Activated T-cell treated with anti-CD3 and anti-CD28 coated beads, Interleukin-2, amount 50 U/mL, for 4 hours (primary cell): ENCODE data around the gene UPK3A. TPM values are rescaled to one million over a fixed set of nuclear protein-coding genes. Genes with fewer than 3 reads are reported as not detected.
"Not testable (repeated sequence)": the region's sequence is repeated elsewhere in the genome, so short reads cannot be mapped to it uniquely, and the experiment has no call there.

Experiments used
- ATAC-seq, 2 donors: fragments of 200-7000 bp; cut with Tn5 transposase; one replicate each; pipeline ENCODE4 v1.10.0; 2021
- DNase-seq: peaks from one replicate; pipeline ENCODE4 v3.0.0-alpha.2; 2020
- H3K27me3 Mint-ChIP-seq: one replicate; pipeline ENCODE4 v1.8.0; 2021; ENCODE audit warnings: low read depth, mixed read lengths
- H3K36me3 Mint-ChIP-seq: one replicate; pipeline ENCODE4 v1.8.0; 2022; ENCODE audit warnings: mixed read lengths; ENCODE audit not compliant: insufficient read depth
- H3K4me1 Mint-ChIP-seq: one replicate; pipeline ENCODE4 v1.8.0; 2021; ENCODE audit warnings: low read depth, mixed read lengths
- H3K4me3 Mint-ChIP-seq: one replicate; pipeline ENCODE4 v1.8.0; 2021; ENCODE audit warnings: mild to moderate bottlenecking, moderate library complexity, mixed read lengths
- H3K9me3 Mint-ChIP-seq: one replicate; pipeline ENCODE4 v1.8.0; 2021; ENCODE audit warnings: mixed read lengths
- total RNA-seq, 3 donors: library from RNA; stranded (reverse); gene quantifications; one replicate each; pipeline ENCODE4 v1.2.1, GENCODE V29; 2021

Gene UPK3A
- total RNA-seq, 3 donors from 2014 or later, result not detected

GRCh38 chr22:45285263-45286058 is 712 bp downstream of the UPK3A start:
- peaks cover 5% of the 10 kb centered on the region for H3K4me1 Mint-ChIP-seq
- H3K36me3 Mint-ChIP-seq, result no peaks in the 10 kb centered on the region
- H3K4me3 Mint-ChIP-seq, result no peak overlapping the region
- H3K27me3 Mint-ChIP-seq, result peaks cover 19% of the 10 kb centered on the region
- DNase-seq, result no peak
- H3K9me3 Mint-ChIP-seq, result no peaks in the 10 kb centered on the region
- ATAC-seq, result no peak

DNA sequence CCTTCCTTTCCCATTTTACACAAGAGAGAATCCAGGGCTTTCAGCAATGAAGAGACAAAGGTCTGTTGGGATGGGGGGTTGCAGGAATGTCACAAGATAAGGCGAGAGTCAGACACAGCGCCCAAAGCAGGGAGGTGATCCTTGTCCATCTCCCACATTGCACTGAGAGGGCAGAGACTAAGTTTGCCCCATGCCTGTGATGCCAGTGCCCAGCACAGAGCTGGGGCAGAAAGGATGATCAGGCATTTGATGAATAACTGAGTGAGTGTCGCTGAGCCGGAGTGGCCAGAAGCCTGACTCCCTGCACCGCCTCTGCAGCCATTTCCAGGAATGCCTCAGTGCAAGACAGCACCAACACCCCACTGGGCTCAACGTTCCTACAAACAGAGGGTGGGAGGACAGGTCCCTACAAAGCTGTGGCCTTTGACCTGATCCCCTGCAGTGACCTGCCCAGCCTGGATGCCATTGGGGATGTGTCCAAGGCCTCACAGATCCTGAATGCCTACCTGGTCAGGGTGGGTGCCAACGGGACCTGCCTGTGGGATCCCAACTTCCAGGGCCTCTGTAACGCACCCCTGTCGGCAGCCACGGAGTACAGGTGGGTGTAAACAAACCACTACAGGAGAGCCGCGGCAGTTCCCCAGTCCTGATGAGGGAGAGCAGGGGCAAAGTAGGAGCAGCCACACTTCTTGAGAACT is 2.3 kb downstream of the UPK3A start:
- DNase-seq (no peak), ATAC-seq (no peak)
- H3K27me3 Mint-ChIP-seq, result peaks cover 15% of the 10 kb centered on the region
- H3K4me3 Mint-ChIP-seq, result no peak overlapping the region
- H3K9me3 Mint-ChIP-seq, result no peaks in the 10 kb centered on the region
- H3K4me1 Mint-ChIP-seq, result peaks cover 5% of the 10 kb centered on the region
- no peaks in the 10 kb centered on the region for H3K36me3 Mint-ChIP-seq

DNA sequence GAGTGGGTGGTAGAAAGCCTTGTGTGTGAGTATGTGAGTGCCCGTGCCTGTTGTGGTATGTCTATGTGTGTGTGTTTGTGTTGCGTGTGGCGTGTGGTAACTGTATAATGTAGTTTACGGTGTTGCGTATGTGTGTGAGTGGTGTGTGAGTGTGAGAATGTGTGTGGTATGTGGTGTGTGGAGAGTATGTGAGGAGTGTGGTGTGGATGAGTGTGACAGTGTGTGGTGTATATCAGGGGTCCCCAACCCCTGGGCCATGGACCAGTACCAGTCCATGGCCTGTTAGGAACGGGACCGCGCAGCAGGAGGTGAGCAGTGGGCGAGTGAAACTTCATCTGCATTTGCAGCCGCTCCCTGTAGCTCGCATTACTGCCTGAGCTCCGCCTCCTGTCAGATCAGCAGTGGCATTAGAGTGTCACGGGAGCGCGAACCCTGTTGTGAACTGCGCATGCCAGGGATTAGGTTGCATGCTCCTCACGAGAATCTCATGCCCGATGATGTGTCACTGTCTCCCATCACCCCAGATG is 5.7 kb downstream of the UPK3A start:
- Mint-ChIP-seq H3K9me3 (no peaks in the 10 kb centered on the region), H3K27me3 (peaks cover 5% of the 10 kb centered on the region), H3K36me3 (no peaks in the 10 kb centered on the region), H3K4me1 (peaks cover 5% of the 10 kb centered on the region), H3K4me3 (no peak overlapping the region)
- DNase-seq (no peak), ATAC-seq (peak in 1 of 2 donors; percentile 10)

- no peak for DNase-seq
- Mint-ChIP-seq H3K9me3 (no peaks in the 10 kb centered on the region), H3K4me3 (no peak overlapping the region), H3K4me1 (peaks cover 11% of the 10 kb centered on the region), H3K27me3 (no peaks in the 10 kb centered on the region), H3K36me3 (no peaks in the 10 kb centered on the region)
- ATAC-seq, result peak; percentile 10 to 60
Measured at GRCh38 chr22:45291061-45291930, 6.5 kb downstream of the UPK3A start.

- ATAC-seq, result no peak
- Mint-ChIP-seq H3K27me3 (no peaks in the 10 kb centered on the region), H3K4me1 (peaks cover 17% of the 10 kb centered on the region), H3K9me3 (no peaks in the 10 kb centered on the region), H3K36me3 (no peaks in the 10 kb centered on the region), H3K4me3 (no peak overlapping the region)
- no peak for DNase-seq
Measured at GRCh38 chr22:45291931-45292290, 7.2 kb downstream of the UPK3A start.

DNA sequence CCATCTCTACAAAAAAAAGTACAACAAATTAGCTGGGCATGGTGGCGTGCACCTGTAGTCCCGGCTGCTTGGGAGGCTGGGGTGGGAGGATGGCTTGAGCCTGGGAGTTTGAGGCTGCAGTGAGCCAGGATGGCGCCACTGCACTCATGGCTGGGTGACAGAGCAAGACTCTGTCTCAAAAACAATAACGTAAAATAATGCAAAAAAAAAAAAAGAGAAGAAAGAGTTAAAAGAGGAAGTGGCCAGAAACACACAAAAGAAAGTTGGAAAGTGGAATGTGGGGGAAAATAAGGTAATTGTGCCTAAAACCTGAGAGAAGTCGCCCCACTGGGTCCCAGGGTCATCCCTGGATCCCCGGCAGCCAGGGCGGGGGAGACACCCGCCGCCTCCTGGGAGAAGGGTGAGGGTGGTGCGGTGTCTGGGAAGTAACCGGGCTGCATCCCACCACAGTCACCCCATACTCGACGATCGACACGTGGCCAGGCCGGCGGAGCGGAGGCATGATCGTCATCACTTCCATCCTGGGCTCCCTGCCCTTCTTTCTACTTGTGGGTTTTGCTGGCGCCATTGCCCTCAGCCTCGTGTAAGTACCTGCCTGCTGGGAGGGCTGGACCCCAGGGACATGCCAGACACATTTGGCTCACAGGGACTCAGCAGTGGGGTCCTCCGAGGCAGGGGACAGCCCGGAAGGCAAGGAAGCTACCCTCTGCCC is 8.1 kb downstream of the UPK3A start:
- Mint-ChIP-seq H3K9me3 (no peaks in the 10 kb centered on the region), H3K27me3 (peaks cover 3% of the 10 kb centered on the region), H3K36me3 (no peaks in the 10 kb centered on the region), H3K4me3 (no peak overlapping the region), H3K4me1 (peaks cover 18% of the 10 kb centered on the region)
- ATAC-seq (no peak), DNase-seq (no peak)

DNA sequence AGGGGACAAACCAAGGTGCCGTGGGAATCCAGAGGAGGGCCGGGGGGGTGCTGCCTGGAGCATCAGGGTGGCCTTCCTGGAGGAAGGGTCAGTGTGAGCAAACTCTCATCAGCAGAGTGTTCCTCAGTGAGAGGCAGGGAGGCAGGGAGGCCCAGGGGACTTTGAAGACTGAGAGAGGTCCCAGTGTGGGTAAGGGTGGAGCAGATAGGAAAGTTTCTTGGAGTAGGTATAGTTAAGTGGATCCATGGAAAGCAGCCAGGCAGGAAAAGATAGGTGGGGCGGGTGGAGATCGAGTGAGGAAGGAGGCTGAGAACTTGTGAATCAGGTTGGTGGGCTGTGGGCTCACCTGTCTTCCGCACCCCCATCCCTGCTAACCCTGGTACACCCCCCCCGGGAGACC is 9.3 kb downstream of the UPK3A start:
- no peaks in the 10 kb centered on the region for H3K9me3 Mint-ChIP-seq
- peaks cover 18% of the 10 kb centered on the region for H3K4me1 Mint-ChIP-seq
- DNase-seq, result no peak
- H3K36me3 Mint-ChIP-seq, result no peaks in the 10 kb centered on the region
- ATAC-seq, result no peak
- peaks cover 3% of the 10 kb centered on the region for H3K27me3 Mint-ChIP-seq
- H3K4me3 Mint-ChIP-seq, result no peak overlapping the region

- DNase-seq, H3K36me3 Mint-ChIP-seq, H3K27me3 Mint-ChIP-seq, H3K9me3 Mint-ChIP-seq, H3K4me3 Mint-ChIP-seq, ATAC-seq: not testable (repeated sequence)
- H3K4me1 Mint-ChIP-seq, result peaks cover 18% of the 10 kb centered on the region
Measured at GRCh38 chr22:45295004-45295403, 10.3 kb downstream of the UPK3A start.

- ATAC-seq (no peak), DNase-seq (no peak)
- H3K27me3 Mint-ChIP-seq, result peaks cover 3% of the 10 kb centered on the region
- peaks cover 18% of the 10 kb centered on the region for H3K4me1 Mint-ChIP-seq
- H3K4me3 Mint-ChIP-seq, result no peak overlapping the region
- H3K9me3 Mint-ChIP-seq, result no peaks in the 10 kb centered on the region
- H3K36me3 Mint-ChIP-seq, result no peaks in the 10 kb centered on the region
Measured at GRCh38 chr22:45295492-45295891, 10.7 kb downstream of the UPK3A start.

DNA sequence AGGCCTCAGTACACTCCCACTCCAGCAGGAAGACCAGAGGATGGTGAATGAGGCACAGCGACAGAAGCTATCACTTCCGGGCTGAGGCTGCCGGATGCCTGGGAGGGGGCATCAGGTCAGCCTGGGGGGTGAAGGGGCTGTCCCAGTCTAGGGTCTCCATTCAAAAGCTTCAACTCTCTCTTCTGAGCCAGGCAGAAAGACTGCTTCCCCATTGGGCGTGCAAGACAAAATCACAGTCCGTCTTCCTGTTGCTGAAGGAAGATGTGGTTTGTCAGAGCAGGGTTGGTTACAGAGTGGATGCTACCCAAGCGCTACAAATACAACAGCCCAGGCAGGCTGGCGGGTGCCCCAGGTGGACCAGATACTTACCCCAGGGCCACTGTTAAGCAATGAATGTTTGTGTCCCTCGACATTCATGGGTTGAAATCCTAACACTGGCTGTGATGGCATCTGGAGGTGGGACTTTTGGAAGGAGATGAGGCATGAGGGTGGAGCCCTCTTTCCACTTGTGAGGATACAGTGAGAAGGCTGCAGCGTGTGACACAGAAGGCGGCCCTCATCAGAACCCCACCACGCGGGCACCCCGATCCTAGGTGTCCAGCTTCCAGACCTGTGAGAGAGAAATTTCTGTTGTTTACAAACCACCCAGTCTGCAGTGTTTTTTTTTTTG is 12.0 kb downstream of the UPK3A start:
- Mint-ChIP-seq H3K27me3 (peaks cover 3% of the 10 kb centered on the region), H3K4me1 (peaks cover 18% of the 10 kb centered on the region), H3K4me3 (peak overlapping the region; percentile 32), H3K36me3 (no peaks in the 10 kb centered on the region), H3K9me3 (no peaks in the 10 kb centered on the region)
- DNase-seq, result no peak
- ATAC-seq, result peak; percentile 61 to 64

DNA sequence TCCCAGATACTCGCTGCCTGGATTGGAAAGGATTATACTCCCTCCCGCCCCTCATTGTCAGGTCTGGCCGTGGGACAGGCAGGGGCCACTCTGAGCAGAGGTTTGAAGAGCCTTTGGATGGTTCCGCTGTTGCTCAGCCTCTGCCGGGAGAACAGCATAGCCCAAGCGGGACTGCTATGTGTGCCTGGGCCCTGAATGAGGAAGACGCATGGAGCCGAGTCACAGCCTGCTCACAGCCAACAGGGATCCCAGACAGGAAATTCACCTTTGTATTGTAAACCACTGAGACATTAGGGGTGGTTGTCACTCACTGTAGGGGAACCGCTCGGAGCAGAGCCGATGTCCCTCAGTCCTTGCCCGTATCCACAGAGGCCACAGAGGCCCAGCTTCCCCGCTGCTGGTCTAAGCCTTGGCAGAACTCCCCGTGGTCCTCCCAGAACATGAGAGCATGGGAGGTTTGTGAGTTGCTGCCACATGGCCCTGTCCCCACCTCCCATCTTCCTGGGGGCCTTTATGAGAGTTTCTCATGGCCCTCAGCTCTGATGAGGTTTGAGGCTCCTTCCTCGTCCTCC is 14.3 kb downstream of the UPK3A start:
- Mint-ChIP-seq H3K27me3 (peaks cover 3% of the 10 kb centered on the region), H3K4me3 (no peak overlapping the region)
- ATAC-seq, result no peak

DNA sequence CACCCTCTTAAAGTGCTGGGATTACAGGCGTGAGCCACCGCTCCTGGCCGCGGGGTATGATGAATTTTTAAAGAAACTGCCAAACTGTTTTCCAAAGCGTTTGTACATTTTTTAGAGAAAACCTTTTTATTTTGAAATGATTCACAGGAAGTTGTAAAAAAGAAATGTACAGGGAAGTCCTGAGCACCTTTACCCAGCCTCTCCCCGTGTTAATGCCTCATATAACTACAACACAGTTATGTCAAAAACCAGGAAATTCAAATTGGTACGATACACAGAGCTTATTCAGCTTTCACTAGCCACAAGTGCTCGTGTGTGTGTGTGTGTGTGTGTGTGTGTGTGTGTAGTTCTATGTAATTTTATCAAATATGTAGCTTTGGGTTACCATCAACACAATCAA is 18.0 kb downstream of the UPK3A start:
- no peak overlapping the region for H3K4me3 Mint-ChIP-seq
- DNase-seq (no peak), ATAC-seq (no peak)
- H3K9me3 Mint-ChIP-seq, result no peaks in the 10 kb centered on the region
- H3K4me1 Mint-ChIP-seq, result peaks cover 3% of the 10 kb centered on the region
- H3K36me3 Mint-ChIP-seq, result no peaks in the 10 kb centered on the region
- H3K27me3 Mint-ChIP-seq, result peaks cover under 1% of the 10 kb centered on the region

More for the DNA sequence above, 14.3 kb downstream of the UPK3A start:
- no peak for DNase-seq
- H3K9me3 Mint-ChIP-seq, result no peaks in the 10 kb centered on the region
- peaks cover 21% of the 10 kb centered on the region for H3K4me1 Mint-ChIP-seq
- H3K36me3 Mint-ChIP-seq, result no peaks in the 10 kb centered on the region

DNA sequence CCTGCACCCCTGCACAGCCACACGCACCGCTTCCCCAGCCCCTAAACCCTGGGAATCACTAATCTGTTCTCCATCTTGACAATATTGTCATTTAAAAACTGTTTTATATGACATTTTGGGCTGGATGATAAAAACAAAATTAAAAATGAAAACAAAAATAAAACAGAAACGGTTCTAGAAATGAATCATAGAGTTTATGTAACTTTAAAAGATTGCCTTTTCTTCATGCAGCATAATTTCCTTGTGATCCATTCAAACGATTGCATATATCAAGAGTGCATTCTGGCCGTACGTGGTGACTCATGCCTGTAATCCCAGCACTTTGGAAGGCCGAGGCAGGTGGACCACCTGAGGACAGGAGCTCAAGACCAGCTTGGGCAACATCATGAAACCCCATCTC is 18.4 kb downstream of the UPK3A start:
- no peak for ATAC-seq
- Mint-ChIP-seq H3K9me3 (no peaks in the 10 kb centered on the region), H3K4me3 (no peak overlapping the region), H3K4me1 (peaks cover 3% of the 10 kb centered on the region), H3K27me3 (no peaks in the 10 kb centered on the region), H3K36me3 (no peaks in the 10 kb centered on the region)
- no peak for DNase-seq
